Measurements from ENCODE around the gene CTNS.

- no peak for TF ChIP-seq CTCF (IDR thresholded peaks at IDR 0.05)
- TF ChIP-seq POLR2A (IDR thresholded peaks at IDR 0.05): no peak
Observed at GRCh38 chr17:3635474-3636153, 946 bp upstream of the CTNS start.
